Activated CD4-positive, alpha-beta memory T cell treated with anti-CD3 and anti-CD28 coated beads, Interleukin-2, amount 10 ng/mL, durations not matched to agents 7 days and 5 days (primary cell): ENCODE data around the gene PECR. TPM values are rescaled to one million over a fixed set of nuclear protein-coding genes. Genes with fewer than 3 reads are reported as not detected.
"Not testable (repeated sequence)": the region's sequence is repeated elsewhere in the genome, so short reads cannot be mapped to it uniquely, and the experiment has no call there.

Source experiments
- CTCF ChIA-PET: fragments of 350-600 bp; sonication (Branson Sonifier 250); formaldehyde crosslinking; loops from one replicate; lab custom pipeline; 2021; ENCODE audit warnings: antibody characterized with exemption, inconsistent platforms; lab: Charles Lee
- POLR2A ChIA-PET: fragments of 350-600 bp; sonication (Branson Sonifier 250); formaldehyde crosslinking; loops from one replicate; lab custom pipeline; 2021; ENCODE audit warnings: antibody characterized with exemption; lab: Charles Lee
- DNase-seq: peaks from one replicate; pipeline ENCODE4 v3.0.0-alpha.2; 2020
- H3K27ac Mint-ChIP-seq: one replicate; pipeline ENCODE4 v1.8.0; 2021; ENCODE audit warnings: mild to moderate bottlenecking, mixed read lengths
- H3K27me3 Mint-ChIP-seq: one replicate; pipeline ENCODE4 v1.8.0; 2021; ENCODE audit warnings: mixed read lengths
- H3K36me3 Mint-ChIP-seq: one replicate; pipeline ENCODE4 v1.8.0; 2021; ENCODE audit warnings: low read depth, mixed read lengths
- H3K4me1 Mint-ChIP-seq: one replicate; pipeline ENCODE4 v1.8.0; 2021; ENCODE audit warnings: mixed read lengths
- H3K4me3 Mint-ChIP-seq: one replicate; pipeline ENCODE4 v1.8.0; 2021; ENCODE audit warnings: mild to moderate bottlenecking, mixed read lengths
- H3K9me3 Mint-ChIP-seq: one replicate; pipeline ENCODE4 v1.8.0; 2021; ENCODE audit warnings: mixed read lengths
- total RNA-seq, 2 experiments: library from RNA; stranded (reverse); gene quantifications; one replicate each; pipeline ENCODE4 v1.2.3, GENCODE V29; 2021

The PECR gene
- total RNA-seq, 2 experiments from 2014 or later = 32.5 to 34.7 TPM

GRCh38 chr2:216016581-216016980 lies 65.0 kb downstream of the PECR start:
- no peaks in the 10 kb centered on the region for H3K9me3 Mint-ChIP-seq
- H3K27ac Mint-ChIP-seq = peak overlapping the region; percentile 91
- no peak for DNase-seq
- no peaks in the 10 kb centered on the region for H3K27me3 Mint-ChIP-seq
- POLR2A ChIA-PET = interaction anchor here (1.3 to 3.6 kb wide), 12 partner anchors 9 to 704 kb away, joined by 3 to 19 read pairs (median 6); partner anchors contain the start of genes PECR, TMEM169 and XRCC5
- peaks cover 17% of the 10 kb centered on the region for H3K36me3 Mint-ChIP-seq
- CTCF ChIA-PET = interaction anchor here (0.7 to 4.4 kb wide), 12 partner anchors 9 to 98 kb away, joined by 3 to 49 read pairs (median 7); no protein-coding TSS in a partner anchor
- H3K4me3 Mint-ChIP-seq = no peak overlapping the region
- peaks cover 57% of the 10 kb centered on the region for H3K4me1 Mint-ChIP-seq

- Mint-ChIP-seq H3K9me3 (no peaks in the 10 kb centered on the region), H3K4me1 (peaks cover 62% of the 10 kb centered on the region), H3K27ac (peak overlapping the region; percentile 91), H3K27me3 (no peaks in the 10 kb centered on the region), H3K36me3 (peaks cover 17% of the 10 kb centered on the region), H3K4me3 (peak overlapping the region; percentile 25)
- ChIA-PET CTCF (interaction anchor here (0.7 to 4.4 kb wide), 16 partner anchors 8 to 98 kb away, joined by 3 to 49 read pairs (median 6); partner anchors contain the start of genes PECR, TMEM169 and XRCC5), POLR2A (interaction anchor here (0.6 to 3.6 kb wide), 15 partner anchors 9 to 703 kb away, joined by 3 to 19 read pairs (median 4); partner anchors contain the start of genes PECR, TMEM169 and XRCC5)
- DNase-seq = peak; percentile 74
Measured at GRCh38 chr2:216015722-216016464, 65.7 kb downstream of the PECR start.

- Mint-ChIP-seq H3K36me3 (peaks cover 18% of the 10 kb centered on the region), H3K4me3 (no peak overlapping the region), H3K4me1 (peaks cover 62% of the 10 kb centered on the region), H3K27ac (peak overlapping the region; percentile 91), H3K27me3 (no peaks in the 10 kb centered on the region), H3K9me3 (no peaks in the 10 kb centered on the region)
- ChIA-PET POLR2A (interaction anchor here (1.1 to 3.4 kb wide), 7 partner anchors 8 to 95 kb away, joined by 3 to 19 read pairs (median 7); partner anchors contain the start of genes PECR, TMEM169 and XRCC5), CTCF (interaction anchor here (1.2 to 4.4 kb wide), 8 partner anchors 10 to 99 kb away, joined by 3 to 49 read pairs (median 8); partner anchors contain the start of gene XRCC5)
- DNase-seq = no peak
Measured at GRCh38 chr2:216014986-216015385, 66.6 kb downstream of the PECR start.

- H3K27me3 Mint-ChIP-seq = no peaks in the 10 kb centered on the region
- H3K4me1 Mint-ChIP-seq = peaks cover 65% of the 10 kb centered on the region
- no peak for DNase-seq
- POLR2A ChIA-PET = interaction anchor here (0.8 kb wide), 1 partner anchor 34 kb away, joined by 4 read pairs; no protein-coding TSS in a partner anchor
- H3K9me3 Mint-ChIP-seq = no peaks in the 10 kb centered on the region
- H3K4me3 Mint-ChIP-seq = peak overlapping the region; percentile 47
- CTCF ChIA-PET = interaction anchor here (0.6 to 1.8 kb wide), 8 partner anchors 8 to 106 kb away, joined by 3 to 6 read pairs (median 3); partner anchors contain the start of gene XRCC5
- H3K36me3 Mint-ChIP-seq = peaks cover 18% of the 10 kb centered on the region
- peak overlapping the region; percentile 43 for H3K27ac Mint-ChIP-seq
Measured at GRCh38 chr2:216014006-216014405, 67.6 kb downstream of the PECR start.

- H3K9me3 Mint-ChIP-seq = no peaks in the 10 kb centered on the region
- H3K36me3 Mint-ChIP-seq = peaks cover 13% of the 10 kb centered on the region
- no peaks in the 10 kb centered on the region for H3K27me3 Mint-ChIP-seq
- POLR2A ChIA-PET = interaction anchor here (0.8 to 1.5 kb wide), 4 partner anchors 25 to 62 kb away, joined by 3 to 4 read pairs (median 3); no protein-coding TSS in a partner anchor
- CTCF ChIA-PET = interaction anchor here (0.6 to 2.2 kb wide), 12 partner anchors 7 to 107 kb away, joined by 3 to 8 read pairs (median 4); partner anchors contain the start of gene XRCC5
- peaks cover 63% of the 10 kb centered on the region for H3K4me1 Mint-ChIP-seq
- peak within 1 kb of the TSS; percentile 70 for H3K27ac Mint-ChIP-seq
- peak within 1 kb of the TSS; percentile 85 for H3K4me3 Mint-ChIP-seq
- peak; percentile 86 for DNase-seq
Measured at GRCh38 chr2:216013080-216013909, 68.3 kb downstream of the PECR start, which contains the start of gene MREG. Gene MREG (minus strand): TSS chr2:216013551. CDS start chr2:216013327, 224 bp downstream.

- no peaks in the 10 kb centered on the region for H3K9me3 Mint-ChIP-seq
- H3K4me3 Mint-ChIP-seq = peak overlapping the region; percentile 85
- peaks cover 60% of the 10 kb centered on the region for H3K4me1 Mint-ChIP-seq
- peak overlapping the region; percentile 70 for H3K27ac Mint-ChIP-seq
- ChIA-PET POLR2A (interaction anchor here (1.0 to 1.5 kb wide), 4 partner anchors 13 to 62 kb away, joined by 3 read pairs; no protein-coding TSS in a partner anchor), CTCF (interaction anchor here (1.0 to 2.2 kb wide), 5 partner anchors 11 to 63 kb away, joined by 3 to 8 read pairs (median 5); no protein-coding TSS in a partner anchor)
- DNase-seq = no peak
- H3K36me3 Mint-ChIP-seq = peaks cover 13% of the 10 kb centered on the region
- no peaks in the 10 kb centered on the region for H3K27me3 Mint-ChIP-seq
Measured at GRCh38 chr2:216012830-216013079, 68.9 kb downstream of the PECR start.

- Mint-ChIP-seq H3K36me3 (peaks cover 12% of the 10 kb centered on the region), H3K4me3 (peak overlapping the region; percentile 85), H3K27me3 (no peaks in the 10 kb centered on the region), H3K27ac (peak overlapping the region; percentile 70), H3K4me1 (peaks cover 58% of the 10 kb centered on the region), H3K9me3 (no peaks in the 10 kb centered on the region)
- no peak for DNase-seq
- POLR2A ChIA-PET = interaction anchor here (1.0 to 1.5 kb wide), 5 partner anchors 13 to 61 kb away, joined by 3 read pairs; no protein-coding TSS in a partner anchor
- CTCF ChIA-PET = interaction anchor here (1.0 to 2.2 kb wide), 6 partner anchors 11 to 72 kb away, joined by 3 to 8 read pairs (median 5); no protein-coding TSS in a partner anchor
Measured at GRCh38 chr2:216012133-216012829, 69.3 kb downstream of the PECR start.

- DNase-seq, H3K27me3 Mint-ChIP-seq, H3K27ac Mint-ChIP-seq, POLR2A ChIA-PET, H3K4me3 Mint-ChIP-seq, H3K9me3 Mint-ChIP-seq, CTCF ChIA-PET: not testable (repeated sequence)
- H3K4me1 Mint-ChIP-seq = peaks cover 59% of the 10 kb centered on the region
- H3K36me3 Mint-ChIP-seq = peaks cover 10% of the 10 kb centered on the region
Measured at GRCh38 chr2:216009215-216009614, 72.4 kb downstream of the PECR start.

- no peak overlapping the region for H3K4me3 Mint-ChIP-seq
- H3K27ac Mint-ChIP-seq = no peak overlapping the region
- peaks cover 62% of the 10 kb centered on the region for H3K4me1 Mint-ChIP-seq
- H3K36me3 Mint-ChIP-seq = peaks cover 16% of the 10 kb centered on the region
- ChIA-PET CTCF (interaction anchor here (1.0 to 1.7 kb wide), 3 partner anchors 8 to 58 kb away, joined by 3 to 8 read pairs (median 5); no protein-coding TSS in a partner anchor), POLR2A (interaction anchor here (0.9 kb wide), 1 partner anchor 30 kb away, joined by 3 read pairs; no protein-coding TSS in a partner anchor)
- no peak for DNase-seq
- H3K27me3 Mint-ChIP-seq = no peaks in the 10 kb centered on the region
- no peaks in the 10 kb centered on the region for H3K9me3 Mint-ChIP-seq
Measured at GRCh38 chr2:216008387-216008786, 73.2 kb downstream of the PECR start.

- peak overlapping the region; percentile 84 for H3K27ac Mint-ChIP-seq
- H3K4me3 Mint-ChIP-seq = peak overlapping the region; percentile 53
- POLR2A ChIA-PET = interaction anchor here (0.7 to 1.9 kb wide), 6 partner anchors 10 to 102 kb away, joined by 3 to 11 read pairs (median 4); partner anchors contain the start of gene XRCC5
- DNase-seq = peak; percentile 65
- no peaks in the 10 kb centered on the region for H3K27me3 Mint-ChIP-seq
- CTCF ChIA-PET = interaction anchor here (0.6 to 3.3 kb wide), 12 partner anchors 8 to 108 kb away, joined by 3 to 18 read pairs (median 4); no protein-coding TSS in a partner anchor
- H3K4me1 Mint-ChIP-seq = peaks cover 63% of the 10 kb centered on the region
- no peaks in the 10 kb centered on the region for H3K9me3 Mint-ChIP-seq
- H3K36me3 Mint-ChIP-seq = peaks cover 16% of the 10 kb centered on the region
Measured at GRCh38 chr2:216006164-216006663, 75.4 kb downstream of the PECR start.

- ChIA-PET POLR2A (interaction anchor here (0.6 to 1.2 kb wide), 4 partner anchors 11 to 504 kb away, joined by 3 to 7 read pairs (median 4); no protein-coding TSS in a partner anchor), CTCF (interaction anchor here (0.6 to 3.3 kb wide), 10 partner anchors 11 to 323 kb away, joined by 3 to 18 read pairs (median 4); no protein-coding TSS in a partner anchor)
- no peak for DNase-seq
- Mint-ChIP-seq H3K9me3 (no peaks in the 10 kb centered on the region), H3K27ac (peak overlapping the region; percentile 58), H3K4me1 (peaks cover 59% of the 10 kb centered on the region), H3K4me3 (no peak overlapping the region), H3K36me3 (peaks cover 14% of the 10 kb centered on the region), H3K27me3 (no peaks in the 10 kb centered on the region)
Measured at GRCh38 chr2:216004697-216005283, 76.8 kb downstream of the PECR start.
